ENCODE measurements around the gene PNMA8A.

DNA sequence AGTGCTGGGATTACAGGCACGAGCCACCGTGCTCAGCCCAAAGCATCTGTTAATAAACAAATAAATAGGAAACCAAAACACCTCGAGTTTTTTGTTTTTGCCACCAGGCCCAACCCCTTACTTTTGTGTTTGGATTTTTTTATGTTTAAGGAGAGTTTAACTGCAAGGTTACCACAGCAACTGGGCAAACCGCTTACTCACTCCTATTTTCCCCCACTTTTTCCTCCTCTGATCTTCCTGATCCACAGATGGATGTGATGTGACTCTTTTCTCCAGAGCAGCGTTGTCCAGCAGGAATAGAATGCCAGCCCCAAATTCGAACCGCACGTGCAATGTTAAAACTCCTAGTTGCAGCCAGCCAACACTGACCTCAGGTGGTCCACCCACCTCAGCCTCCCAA, 26.4 kb upstream of the PNMA8A start:
- TF ChIP-seq POLR2A (IDR thresholded peaks at IDR 0.05; ENCODE audit: low read length) (no peak), GATA1 (IDR thresholded peaks at IDR 0.05; ENCODE audit: low read depth, low read length) (no peak)

Data from erythroblast (primary cell).